RCC 7860 (cell line): ENCODE results near the gene DTD1.

Experiments
- DNase-seq: peaks from one replicate; pipeline ENCODE4 v3.0.0-alpha.2; 2015; ENCODE audit warnings: low spot score
- FAIRE-seq: peaks from 2 replicates; lab custom pipeline; 2012; peaks lifted over from hg19 to GRCh38; lab: Jason Lieb, UNC

Gene DTD1

DNA sequence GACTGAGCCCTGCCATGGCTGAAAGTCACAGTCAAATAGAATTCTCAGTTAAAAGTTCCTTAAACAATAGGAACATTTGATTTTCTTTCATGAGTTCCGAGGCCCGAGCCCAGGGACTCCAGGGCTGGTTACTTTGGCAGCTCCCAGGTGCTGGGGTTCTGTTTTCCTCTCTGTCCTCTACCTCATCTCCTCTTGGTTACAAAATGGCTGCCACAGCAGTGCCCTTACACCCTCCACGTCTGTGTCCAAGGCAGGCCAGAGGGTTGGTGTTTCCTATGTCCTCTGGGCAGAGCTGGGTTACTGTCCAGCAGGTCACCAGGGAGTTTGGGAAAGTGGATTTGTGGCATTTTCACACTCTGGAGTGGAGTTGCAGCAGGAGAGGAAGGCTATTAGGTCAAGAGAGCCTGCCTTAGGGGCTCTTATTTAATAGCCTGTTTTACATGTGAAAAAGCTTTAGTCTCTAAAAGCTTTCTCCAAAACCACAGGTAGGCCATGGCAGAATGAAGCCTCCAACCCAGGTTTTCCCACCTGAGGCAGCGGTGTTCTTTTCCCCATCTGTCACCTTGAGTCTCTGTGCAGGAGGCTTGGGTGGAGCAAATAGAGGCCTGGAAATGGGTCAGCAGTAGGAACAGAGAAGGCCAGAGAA, 111.0 kb downstream of the DTD1 start:
- FAIRE-seq (no peak), DNase-seq (no peak)

DNA sequence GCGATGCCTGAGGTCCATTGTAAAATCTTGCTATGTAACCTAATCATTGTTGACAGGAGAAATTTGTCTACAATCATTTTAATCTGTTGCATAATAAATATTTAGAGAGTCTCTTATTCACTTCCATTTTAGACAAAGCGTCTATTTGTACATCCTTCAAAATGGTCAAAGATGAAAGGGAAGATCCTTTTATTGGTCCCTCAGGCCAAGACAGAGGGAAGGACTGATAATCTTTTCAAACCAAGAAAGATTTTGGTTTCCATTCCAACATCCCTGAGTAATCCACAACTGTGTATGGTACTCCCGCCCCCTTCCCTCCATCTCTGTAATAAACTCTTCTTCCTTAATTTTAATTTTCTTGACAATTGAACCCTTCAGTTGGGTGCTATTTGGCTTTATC, 114.1 kb downstream of the DTD1 start:
- no peak for DNase-seq
- no peak for FAIRE-seq

DNA sequence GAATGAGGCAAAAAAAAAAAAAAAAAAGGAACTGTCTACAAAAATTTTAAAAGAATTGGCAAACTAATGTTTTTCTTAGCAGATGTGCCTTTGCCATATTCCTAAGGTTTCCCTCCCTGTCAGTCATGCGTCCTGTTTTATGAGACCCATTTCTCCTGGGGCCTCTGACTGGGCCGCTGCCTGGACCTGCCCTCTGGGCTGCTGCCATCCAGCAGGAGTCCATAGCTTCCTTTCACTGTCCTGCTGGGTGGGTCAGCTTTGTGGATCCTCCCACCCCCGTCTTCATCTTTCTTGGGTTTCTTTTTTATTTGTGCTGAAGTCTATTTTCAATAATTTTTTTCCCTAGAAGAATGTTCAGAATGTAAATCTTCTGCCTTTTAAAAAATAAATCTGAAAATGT, 114.9 kb downstream of the DTD1 start:
- FAIRE-seq, result no peak
- no peak for DNase-seq

DNA sequence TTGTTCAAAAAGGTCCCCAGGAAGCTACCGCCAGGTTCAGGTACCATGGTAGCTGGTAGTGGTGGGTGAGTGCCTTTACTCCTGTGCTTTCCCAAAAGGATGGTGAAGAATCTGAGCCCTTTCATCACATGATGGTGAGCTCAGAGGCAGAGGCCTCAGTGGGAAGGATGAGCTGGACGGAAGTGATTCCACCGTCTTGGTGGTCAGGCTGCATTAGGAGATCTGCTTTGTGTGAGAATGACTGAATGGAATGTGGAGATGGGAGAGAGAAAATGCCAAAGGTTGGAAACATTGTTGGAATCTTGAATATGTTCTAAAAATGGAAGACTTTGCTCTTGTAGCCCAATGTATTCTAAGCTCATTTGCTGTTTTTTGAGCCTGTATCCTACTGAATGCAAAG, 117.6 kb downstream of the DTD1 start:
- peak; percentile 63 for DNase-seq
- FAIRE-seq, result no peak

DNA sequence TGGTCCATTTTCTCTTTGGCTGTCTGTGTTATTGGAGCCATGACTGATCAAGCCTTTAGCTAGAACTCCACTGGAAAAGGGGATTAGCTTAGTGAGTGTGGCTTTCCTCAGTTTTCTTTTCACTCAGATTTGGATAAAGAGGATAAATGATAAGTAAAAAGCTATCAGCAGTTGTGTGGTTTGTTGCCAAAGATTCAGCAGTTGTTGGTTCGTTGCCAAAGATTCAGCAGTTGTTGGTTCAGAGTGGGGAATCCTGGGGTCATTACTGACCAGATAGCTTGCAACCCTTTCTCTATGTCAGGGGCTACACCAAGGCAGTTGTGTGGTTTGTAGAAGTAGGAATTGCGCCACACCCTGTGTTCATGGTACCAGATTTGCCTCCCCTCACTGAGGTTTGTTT, 118.1 kb downstream of the DTD1 start:
- DNase-seq, result peak; percentile 3
- FAIRE-seq, result no peak

DNA sequence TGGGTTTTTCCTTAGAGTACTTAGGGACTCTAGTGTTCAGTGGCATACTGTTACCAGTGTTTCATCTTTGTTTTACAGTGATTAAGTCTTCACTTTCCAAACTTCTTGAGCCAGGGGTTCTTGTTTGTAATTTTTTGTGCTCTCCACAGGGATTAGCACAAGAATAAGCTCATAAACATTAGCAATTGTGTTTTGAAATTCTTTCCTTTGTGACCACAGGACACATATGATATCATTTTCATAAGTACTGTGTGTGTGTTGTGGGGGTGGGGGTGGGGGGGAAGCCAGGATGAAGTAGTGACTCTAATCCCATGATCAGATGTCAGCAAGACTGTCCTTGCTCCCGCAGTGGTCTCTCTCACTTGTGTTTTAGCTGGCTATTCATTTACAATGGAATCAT, 124.3 kb downstream of the DTD1 start:
- DNase-seq (no peak), FAIRE-seq (no peak)

DNA sequence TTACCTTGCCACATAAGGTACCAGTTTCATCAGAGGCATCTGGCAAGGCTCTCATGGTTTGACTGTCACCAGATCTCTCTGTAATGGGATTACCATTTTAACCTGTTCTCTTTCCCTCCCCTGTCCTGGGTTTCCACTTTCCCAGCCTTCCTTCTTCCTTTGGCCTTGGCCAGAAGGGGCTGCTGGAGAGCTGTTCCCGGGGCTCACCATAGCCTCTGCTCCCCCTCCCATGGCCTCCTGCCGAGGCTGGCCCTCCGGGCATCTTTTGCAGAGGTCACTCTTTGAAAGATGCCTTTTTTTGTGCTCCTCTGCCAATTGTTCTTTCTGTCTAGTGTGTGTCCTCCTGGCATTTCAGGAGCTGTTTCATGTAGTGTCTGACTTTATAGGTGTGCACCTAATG, 125.0 kb downstream of the DTD1 start:
- FAIRE-seq, result no peak
- DNase-seq, result no peak

DNA sequence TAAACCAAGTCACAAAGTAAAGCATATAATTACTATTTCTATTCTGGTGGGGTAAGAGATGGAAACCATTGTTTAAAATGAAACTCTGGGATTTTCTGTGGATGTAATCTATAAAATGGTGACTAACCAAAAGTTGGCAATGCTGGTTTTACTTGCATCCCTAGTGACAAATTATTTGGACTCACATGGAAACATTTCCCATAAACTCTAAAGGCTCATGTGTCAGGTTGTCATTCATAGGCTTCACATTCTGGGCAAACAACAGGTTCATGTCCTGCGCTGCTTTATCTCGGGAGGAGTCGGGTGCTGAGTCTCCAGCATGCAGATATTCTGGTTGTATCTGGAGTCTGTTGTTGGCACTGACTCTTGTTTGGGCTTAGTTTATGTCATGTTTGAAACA, 127.7 kb downstream of the DTD1 start:
- no peak for FAIRE-seq
- DNase-seq, result no peak

DNA sequence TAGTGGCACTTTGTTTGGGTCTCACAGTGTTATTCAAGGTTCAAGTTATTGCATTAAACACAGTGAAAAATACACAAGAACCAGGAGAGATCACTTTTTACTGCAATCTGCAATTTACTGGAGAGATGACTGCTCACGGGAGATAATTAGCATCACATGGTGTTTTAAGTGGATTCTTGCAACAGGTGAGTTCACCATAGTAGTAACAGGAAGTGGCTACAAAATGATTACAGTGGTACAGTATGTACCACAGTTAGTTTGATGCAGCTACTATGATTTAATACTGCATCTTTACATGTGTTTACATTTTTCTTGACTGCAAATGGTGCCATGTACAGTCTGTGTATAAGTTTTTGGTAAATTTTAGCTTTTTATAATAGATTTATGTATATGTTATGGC, 129.2 kb downstream of the DTD1 start:
- FAIRE-seq, result no peak
- DNase-seq, result no peak

DNA sequence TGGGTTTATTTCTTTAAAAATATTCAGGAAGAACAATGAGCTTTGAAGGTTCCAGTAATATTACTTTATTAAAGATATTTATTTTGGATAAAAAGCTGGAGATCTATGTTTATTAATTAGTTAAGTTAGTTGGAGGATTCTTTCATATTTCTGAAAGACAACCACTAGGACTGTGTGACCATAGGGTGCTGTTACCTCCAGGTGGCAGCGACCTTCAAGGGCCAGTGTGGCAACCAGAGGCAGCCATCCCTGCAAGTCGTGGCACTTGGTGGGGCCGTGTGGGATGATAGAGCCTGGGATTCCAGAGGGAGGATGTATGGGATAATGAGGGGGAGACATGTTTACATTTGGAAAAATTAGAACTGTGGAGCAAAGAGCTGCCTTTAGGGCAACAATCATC, 130.3 kb downstream of the DTD1 start:
- FAIRE-seq, result no peak
- no peak for DNase-seq

DNA sequence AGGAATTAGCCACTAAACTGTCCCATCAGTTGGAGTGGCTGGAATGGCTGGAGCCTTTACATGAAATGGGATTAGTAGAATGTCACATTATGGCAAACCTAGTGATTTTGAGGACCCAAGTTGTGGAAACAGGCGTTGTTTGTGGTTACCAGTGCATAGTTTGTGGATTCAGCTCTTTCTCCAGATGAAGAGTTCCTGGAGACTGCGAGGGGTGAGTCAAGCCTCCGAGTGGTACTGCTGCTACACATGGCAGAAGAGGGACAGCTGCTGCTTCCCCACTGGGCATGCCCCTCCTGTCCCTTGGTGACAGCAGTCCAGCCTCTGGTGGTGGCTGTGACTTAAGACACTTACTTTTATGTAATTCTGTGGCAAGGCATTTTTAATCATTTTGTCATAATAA, 131.6 kb downstream of the DTD1 start:
- peak; percentile 38 for DNase-seq
- no peak for FAIRE-seq

DNA sequence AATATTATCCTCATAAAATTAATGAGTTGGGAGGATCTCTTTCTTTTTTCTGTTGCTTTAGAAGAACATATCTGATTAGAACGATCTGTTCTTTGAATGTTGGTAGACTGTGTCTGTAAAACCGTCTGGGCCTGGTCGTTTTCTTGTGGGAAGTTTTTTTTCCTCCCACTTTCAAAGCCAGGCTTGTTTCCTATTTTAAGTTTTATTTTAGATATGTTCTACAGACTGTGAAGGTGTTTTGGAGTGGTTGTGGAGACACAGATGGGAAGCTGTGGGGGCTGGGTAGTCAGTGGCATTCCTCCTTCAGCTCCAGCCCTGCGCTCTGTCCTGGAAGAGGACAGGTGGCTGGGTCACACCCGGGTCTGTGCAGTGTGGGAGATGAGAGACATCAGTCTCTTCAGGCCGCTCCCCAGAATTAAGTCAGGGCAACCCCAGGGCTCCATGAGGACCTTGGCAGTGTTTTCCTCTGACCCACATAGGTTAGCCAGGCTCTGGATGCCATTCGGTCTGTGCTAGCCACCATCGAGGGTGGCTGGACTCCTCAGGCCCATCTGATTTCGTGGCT, 133.8 kb downstream of the DTD1 start:
- FAIRE-seq (no peak), DNase-seq (no peak)

DNA sequence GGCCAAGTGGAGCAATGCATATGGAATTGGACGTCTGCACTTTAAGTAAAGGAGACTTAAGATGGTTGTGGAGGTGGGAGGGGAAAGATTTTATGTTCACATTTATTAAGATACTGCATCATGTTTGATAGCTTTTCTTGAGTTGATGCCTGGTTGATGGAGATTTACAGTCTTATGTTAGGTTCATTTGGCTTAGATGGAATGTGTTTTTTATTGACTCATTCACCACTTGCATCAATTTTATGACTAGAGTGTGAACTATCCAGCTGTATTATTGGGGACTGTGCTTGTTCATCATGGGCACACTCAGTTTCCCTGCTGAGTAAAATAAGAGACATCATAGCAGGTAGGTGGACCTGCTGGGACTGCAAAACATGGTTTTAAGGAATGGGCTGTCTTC, 134.5 kb downstream of the DTD1 start:
- FAIRE-seq (no peak), DNase-seq (no peak)

DNA sequence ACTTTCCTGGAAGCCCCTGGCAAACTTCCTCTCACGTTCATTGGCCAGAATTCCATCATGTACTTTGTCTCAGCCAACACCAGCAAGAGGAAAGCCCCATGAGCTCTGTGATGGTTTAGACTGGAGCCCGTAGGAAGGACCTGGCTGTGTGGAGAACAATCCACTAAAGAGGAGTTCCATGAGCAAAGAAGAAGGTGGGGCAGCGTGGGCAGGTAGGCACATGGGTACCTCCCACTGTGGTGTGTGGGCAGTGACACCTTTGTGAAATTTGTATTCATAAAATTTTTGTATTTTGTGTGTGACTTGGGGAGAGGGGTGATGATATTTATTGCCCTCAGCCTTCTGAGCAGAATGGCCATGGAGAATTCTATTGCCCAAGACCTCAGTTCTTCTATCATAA, 136.2 kb downstream of the DTD1 start:
- DNase-seq (no peak), FAIRE-seq (no peak)

DNA sequence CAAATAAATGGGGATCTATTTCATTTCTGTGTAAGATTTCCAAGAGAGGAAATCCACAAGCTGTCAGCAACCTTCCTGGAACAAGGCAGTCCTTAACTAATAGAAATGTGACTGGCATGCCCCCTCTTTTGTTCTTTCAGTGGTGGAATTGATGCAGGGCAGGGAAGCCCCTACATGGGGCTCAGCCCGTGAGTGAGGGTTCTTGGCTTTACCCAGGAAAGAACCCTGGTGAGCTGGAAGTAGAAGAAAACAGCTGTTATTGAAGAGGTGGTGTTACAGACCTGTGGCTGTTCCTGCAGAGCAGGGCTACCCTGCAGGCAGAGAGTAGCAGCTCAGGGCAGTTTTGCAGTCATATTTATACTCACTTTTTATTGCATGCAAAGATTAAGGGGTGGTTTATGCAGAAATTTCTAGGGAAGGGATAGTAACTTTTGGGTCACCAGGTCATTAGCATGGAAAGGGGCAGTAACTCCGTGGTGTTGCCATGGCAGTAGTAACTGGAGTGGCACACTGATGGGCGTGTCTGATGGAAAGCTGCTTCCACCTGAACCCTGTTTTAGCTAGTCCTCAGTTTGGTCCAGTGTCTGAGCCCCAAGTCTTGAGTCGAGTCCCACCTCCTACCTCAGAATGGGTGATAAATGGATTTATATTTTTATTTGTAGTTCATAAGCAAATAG, 137.1 kb downstream of the DTD1 start:
- no peak for DNase-seq
- FAIRE-seq, result no peak

DNA sequence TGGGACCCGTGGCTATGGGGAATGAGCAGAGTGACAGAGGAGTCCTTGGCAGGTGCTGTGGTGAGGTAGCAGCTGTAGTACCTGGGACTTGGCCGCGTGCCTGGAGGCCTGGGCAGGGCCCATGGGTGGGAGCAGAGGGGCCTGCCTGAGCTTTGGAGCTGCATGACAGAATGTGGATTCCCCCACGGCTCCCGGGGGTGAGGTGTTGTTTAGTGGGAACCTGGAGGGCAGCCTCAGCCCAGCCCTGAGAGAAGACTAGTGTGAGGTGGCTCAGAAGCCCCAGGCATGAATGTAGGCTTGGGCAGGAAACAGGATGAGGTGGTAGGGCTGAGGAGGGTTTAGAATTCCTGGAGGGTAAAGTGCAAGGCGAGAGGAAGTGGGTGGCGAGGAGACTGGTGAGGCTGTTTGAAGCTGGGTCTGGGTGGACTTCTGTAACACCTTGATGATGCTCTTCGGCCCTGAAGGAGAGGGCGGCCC, 139.2 kb downstream of the DTD1 start:
- FAIRE-seq (no peak), DNase-seq (no peak)

DNA sequence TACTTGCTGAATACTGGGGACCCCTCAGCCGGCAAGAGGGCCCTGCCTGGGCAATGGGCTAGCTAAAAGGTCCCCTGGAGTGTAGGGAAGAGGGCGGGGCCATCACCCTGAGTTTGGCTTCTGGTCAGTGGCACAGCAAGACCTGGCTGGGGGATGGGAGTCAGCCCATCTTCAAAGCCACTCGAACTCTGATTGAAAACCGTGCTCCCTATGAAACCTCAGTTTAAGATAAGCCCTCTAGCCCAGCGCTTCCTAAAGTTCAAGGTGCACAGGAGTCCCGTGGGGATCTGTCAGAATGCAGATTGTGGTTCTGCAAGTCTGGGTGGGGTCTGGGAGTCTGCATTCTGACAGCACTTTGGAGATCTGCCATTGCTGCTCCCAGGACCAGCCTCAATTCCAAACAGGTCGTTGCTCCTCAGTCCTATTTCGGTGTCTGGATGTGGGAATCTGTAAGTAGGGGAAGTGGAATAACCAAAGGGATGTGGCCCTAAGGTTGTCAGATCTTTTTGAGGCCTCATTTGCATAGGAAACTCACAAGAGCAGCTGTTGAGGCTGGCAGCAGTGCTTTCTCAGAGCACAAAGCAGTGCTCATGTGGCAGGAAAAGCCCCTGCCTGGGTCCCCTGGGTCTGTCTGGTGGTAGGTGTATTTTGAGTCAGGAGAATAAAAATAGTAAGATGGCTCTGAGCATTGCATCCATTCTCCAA, 140.5 kb downstream of the DTD1 start:
- FAIRE-seq (no peak), DNase-seq (no peak)

DNA sequence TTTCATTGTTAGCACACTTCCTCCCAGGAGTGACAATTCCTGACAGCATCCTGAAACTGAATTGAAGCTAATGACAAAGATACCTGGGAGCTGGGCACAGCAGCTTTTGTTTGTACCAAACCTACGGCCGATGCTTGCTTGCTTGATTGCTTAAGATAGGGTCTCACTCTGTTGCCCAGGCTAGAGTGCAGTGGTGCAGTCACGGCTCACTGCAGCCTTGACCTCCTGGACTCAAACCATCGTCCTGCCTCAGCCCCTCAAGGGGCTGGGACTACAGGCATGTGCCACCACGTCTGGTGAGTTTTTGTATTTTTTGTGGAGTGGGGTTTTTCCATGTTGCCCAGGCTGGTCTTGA, 141.0 kb downstream of the DTD1 start:
- no peak for DNase-seq
- FAIRE-seq, result no peak

DNA sequence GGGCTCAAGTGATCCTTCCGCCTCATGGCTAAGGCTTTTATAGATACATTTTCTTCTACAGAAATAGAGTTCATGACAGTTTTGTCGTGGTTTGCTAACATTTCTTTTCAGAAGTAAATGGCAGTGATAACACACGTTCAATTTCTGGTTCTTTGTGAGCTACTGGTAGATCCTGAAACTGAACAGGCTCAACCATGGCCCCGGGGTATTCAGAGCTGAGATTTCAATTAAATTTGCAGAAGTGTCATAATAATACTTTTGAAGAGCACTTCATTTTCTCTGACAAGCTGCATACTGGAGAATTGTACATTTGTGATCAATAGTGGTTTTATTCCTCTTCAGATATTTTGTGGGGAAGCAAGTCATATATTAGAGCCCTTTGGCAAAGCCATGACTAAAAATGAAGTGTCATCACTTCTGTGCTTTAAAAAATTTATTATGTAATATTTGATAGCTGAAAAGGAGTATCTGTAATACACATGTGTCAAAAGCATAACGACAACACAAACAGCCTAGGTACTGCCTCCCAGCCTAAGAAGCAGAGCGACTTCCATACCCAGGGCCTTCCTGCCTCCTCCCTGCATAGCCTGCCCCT, 141.5 kb downstream of the DTD1 start:
- no peak for FAIRE-seq
- DNase-seq, result no peak

DNA sequence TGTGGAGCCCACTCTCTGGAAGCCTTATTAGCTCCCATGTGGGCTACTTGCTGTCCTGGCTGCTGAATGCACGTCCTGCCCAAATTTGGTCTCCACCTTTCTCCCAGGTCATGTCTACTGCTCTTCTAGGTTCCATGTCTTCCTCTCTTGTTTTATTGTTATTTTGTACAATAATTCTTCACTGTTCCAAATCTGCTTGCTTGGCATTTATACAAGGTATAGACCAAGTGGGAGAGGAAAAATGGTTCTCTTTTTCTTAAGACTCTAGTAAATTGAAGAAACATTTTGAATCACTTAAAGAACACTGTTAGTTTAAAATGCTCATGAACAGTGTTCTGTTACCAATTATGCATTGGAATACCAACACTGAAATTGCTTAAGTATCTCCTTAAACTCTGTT, 144.1 kb downstream of the DTD1 start:
- no peak for DNase-seq
- FAIRE-seq, result no peak

DNA sequence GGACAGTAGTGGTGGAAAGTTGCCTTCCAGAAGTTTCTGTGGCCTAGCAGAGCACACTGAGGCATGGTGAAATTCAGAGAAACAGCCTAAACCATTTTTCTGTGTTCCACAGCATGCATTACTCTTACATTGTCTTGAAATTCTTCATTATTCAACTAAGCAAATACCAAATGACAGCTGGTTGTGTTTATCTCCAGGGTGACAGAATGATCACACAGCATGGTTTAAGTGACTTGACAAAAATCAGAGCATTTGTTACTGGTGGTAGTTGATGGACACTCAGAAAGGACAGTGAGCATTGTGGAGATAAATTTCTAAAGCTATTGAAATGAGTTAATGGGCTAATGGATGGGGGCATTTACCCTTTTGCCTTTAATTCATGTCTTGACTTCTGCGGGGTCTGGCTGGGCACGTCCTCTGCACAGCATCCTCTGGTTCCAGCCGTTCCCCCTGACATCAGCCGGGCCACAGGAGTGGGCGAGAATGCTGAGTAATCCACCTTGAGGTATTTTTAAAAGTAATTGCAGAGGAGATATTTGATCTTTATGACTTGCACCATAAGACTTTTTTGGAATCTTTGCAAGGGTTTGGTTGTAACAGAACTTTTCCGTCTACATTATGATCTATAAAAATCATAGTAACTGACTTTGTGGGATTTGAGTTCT, 146.8 kb downstream of the DTD1 start:
- FAIRE-seq (no peak), DNase-seq (no peak)
